AG10803 (cell line): ENCODE measurements around the gene C1orf159.

Source experiments
- DNase-seq: peaks from one replicate; pipeline ENCODE4 v3.0.0; 2010; ENCODE audit warnings: low read depth
- H3K4me3 ChIP-seq: 2 replicates; pipeline ENCODE4 v1.5.1; 2011; ENCODE audit warnings: mild to moderate bottlenecking, low read length, control low read depth
- TF ChIP-seq, protein P1 (sequence below): conservative IDR thresholded peaks from 2 replicates; pipeline ENCODE4 v1.5.1; 2011; ENCODE audit warnings: mild to moderate bottlenecking, low read length, control low read depth, inconsistent platforms

C1orf159 gene

DNA sequence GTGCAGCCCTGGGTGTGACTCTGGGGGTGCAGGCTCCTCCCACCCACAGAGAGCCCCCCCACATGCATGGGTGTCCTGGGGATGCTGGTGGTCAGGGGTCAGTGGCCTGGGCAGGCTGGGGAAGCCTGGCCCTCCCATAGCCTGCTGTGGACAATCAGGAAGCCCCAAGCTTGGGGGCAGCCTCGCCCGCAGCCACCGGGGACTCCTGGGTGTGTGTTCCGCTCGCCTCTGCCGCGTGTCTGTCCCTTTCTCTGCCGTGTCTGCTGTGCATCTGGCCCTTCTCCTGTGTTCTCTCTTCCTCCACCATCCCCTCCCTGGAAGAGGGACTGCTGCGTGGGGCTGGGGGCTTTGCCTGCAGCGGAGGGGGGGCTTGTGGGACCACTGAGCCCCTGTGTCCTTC is 73.1 kb downstream of the C1orf159 start:
- TF ChIP-seq, protein P1, sequence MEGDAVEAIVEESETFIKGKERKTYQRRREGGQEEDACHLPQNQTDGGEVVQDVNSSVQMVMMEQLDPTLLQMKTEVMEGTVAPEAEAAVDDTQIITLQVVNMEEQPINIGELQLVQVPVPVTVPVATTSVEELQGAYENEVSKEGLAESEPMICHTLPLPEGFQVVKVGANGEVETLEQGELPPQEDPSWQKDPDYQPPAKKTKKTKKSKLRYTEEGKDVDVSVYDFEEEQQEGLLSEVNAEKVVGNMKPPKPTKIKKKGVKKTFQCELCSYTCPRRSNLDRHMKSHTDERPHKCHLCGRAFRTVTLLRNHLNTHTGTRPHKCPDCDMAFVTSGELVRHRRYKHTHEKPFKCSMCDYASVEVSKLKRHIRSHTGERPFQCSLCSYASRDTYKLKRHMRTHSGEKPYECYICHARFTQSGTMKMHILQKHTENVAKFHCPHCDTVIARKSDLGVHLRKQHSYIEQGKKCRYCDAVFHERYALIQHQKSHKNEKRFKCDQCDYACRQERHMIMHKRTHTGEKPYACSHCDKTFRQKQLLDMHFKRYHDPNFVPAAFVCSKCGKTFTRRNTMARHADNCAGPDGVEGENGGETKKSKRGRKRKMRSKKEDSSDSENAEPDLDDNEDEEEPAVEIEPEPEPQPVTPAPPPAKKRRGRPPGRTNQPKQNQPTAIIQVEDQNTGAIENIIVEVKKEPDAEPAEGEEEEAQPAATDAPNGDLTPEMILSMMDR, result no peak
- DNase-seq, result no peak
- H3K4me3 ChIP-seq, result no peak overlapping the region

DNA sequence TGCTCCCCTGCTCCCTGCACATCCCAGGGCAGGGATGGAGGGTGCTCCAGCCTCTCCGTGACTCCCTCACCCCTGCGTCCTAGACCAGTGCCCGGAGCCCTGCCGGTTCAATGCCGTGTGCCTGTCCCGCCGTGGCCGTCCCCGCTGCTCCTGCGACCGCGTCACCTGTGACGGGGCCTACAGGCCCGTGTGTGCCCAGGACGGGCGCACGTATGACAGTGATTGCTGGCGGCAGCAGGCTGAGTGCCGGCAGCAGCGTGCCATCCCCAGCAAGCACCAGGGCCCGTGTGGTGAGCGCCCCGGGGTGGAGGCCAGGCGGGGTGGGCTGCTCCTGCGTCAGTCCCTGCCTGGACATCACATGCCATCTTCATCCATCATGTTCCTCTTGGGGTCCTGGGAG is 74.0 kb downstream of the C1orf159 start:
- TF ChIP-seq, protein P1, result no peak
- no peak for DNase-seq
- no peak overlapping the region for H3K4me3 ChIP-seq

DNA sequence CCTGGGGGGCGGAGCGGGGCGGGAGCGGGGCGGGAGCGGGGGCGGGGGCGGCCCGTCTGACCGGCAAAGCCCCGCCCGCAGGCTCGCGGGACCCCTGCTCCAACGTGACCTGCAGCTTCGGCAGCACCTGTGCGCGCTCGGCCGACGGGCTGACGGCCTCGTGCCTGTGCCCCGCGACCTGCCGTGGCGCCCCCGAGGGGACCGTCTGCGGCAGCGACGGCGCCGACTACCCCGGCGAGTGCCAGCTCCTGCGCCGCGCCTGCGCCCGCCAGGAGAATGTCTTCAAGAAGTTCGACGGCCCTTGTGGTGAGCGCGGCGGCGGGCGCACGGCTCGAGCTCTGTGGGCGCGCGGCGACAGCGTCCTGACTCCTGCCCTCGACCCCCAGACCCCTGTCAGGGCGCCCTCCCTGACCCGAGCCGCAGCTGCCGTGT is 74.8 kb downstream of the C1orf159 start:
- TF ChIP-seq, protein P1, result no peak
- no peak overlapping the region for H3K4me3 ChIP-seq
- no peak for DNase-seq

DNA sequence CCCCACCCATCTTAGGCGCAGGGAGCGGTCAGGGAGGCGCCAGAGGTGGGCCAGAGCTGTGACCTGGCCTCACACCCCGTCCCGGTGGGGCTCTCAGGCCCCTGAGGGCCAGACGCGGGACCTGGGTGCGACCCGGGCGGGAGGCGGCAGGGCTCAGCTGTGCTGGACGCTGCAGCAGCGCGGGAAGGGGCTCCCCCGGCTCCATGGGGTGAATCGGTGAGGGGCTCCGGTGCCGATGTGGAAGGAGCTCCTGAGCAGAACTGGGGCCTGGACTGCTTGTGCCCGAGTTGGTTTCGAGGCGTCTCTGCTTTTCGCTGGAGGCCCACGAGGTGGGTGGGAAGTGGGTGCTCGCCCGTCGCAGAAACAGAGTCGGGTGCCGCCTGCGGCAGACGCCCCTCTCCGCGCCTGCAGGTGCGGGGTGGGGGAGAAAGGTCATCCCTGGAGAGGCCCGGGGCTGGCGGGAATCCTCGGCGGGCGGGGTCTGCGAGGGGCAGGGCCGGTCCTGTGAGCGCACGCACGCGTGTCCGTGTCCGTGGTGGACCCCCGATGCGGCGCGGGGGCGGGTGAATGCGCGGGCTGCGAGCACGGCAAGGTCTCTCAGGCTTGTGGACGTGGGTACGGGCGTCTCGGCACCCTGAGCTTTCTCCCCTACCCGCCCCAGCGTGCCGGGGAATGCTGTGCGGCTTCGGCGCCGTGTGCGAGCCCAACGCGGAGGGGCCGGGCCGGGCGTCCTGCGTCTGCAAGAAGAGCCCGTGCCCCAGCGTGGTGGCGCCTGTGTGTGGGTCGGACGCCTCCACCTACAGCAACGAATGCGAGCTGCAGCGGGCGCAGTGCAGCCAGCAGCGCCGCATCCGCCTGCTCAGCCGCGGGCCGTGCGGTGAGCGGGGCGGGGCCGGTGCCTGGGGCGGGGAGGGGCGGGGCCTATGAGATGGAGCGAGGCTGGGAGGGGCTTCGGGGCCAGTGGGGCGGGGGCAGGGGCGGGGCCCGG is 75.6 kb downstream of the C1orf159 start:
- TF ChIP-seq, protein P1, result no peak; the same call in 1 of the 2 replicates
- peak overlapping the region; percentile 46 for H3K4me3 ChIP-seq
- peak; percentile 80 for DNase-seq

DNA sequence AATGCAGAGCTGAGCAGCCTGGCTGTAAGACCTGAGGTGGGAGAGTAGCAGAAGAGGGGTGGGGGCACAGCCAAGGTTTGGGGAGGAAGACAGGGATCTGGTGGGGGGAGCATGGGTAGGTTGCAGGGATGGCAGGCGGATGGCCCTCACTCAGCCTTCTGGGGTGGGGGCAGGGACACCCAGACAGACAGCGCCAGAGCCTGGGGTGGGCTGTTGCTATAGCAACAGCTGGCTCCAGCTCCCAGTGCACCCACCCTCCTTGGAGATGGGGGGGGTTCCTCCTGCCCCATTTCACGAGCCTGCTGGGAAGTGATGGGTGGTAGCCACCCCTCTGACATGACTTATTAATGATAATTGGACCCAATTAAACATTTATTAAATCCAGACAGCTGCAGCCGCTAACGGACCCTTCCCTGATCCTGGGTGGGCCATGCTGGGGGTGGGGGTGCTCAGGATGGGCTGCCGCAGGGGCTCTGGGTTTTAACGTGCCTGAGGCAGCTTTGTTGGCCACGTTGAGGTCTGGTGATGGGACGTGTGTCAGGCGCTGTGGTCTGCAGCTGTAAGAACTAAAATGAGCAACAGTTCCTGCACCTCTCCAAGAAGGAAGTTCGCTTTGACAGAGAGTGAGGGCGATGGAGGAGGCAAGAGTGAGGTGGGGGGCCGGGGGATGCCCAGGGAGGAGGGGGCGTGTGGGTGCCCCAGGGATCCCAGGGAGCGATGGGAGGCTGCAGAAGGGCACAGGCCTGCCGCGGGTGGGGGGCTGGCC is 76.6 kb downstream of the C1orf159 start:
- TF ChIP-seq, protein P1, result no peak

DNA sequence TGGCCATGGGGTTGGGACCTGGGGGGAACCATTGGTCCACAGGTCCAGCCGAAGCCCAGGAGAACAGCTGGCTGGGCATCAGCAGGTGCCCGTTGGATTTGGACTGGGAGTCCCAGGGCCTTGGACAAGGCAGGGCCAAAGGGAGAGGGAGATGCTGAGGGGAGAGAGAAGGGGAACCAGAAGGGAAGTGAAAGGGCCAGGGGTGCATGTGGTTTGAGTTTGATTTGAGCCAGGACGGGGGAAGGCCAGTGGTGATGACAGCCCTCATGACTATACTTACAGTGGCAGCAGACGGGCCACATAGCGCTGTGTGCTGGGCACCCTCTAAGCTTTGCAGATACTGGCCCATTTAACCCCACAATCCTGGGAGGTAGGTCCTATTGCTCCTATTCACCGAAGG is 77.2 kb downstream of the C1orf159 start:
- DNase-seq, result no peak
- TF ChIP-seq, protein P1, result no peak
- no peak overlapping the region for H3K4me3 ChIP-seq

More for the DNA sequence above, 76.6 kb downstream of the C1orf159 start:
- no peak for DNase-seq
- no peak overlapping the region for H3K4me3 ChIP-seq
